H1 (cell line): ENCODE data around the gene ENPP4. TPM values are rescaled to one million over a fixed set of nuclear protein-coding genes. Genes with fewer than 3 reads are reported as not detected.

Experiments used
- CHD7 ChIP-seq: fragments of 300-600 bp; sonication (generic); IDR thresholded peaks from 2 replicates; pipeline ENCODE4 v1.7.1; 2012; ENCODE audit warnings: low read length, moderate library complexity, mild to moderate bottlenecking, inconsistent platforms; ENCODE audit not compliant: insufficient replicate concordance
- CTBP2 ChIP-seq: IDR thresholded peaks from 2 replicates; pipeline ENCODE4 v1.7.0; 2011; ENCODE audit warnings: borderline replicate concordance, mild to moderate bottlenecking, moderate library complexity, mixed read lengths, low read length; ENCODE audit not compliant: insufficient read depth, insufficient read length
- EGR1 ChIP-seq: IDR thresholded peaks from 2 replicates; pipeline ENCODE4 v1.6.1; 2011; ENCODE audit warnings: low read depth, low read length, borderline replicate concordance
- FOSL1 ChIP-seq: IDR thresholded peaks from 2 replicates; pipeline ENCODE4 v1.6.1; 2011; ENCODE audit warnings: mild to moderate bottlenecking, low read depth, low read length, moderate library complexity; ENCODE audit not compliant: insufficient read depth
- GABPA ChIP-seq: IDR thresholded peaks from 2 replicates; pipeline ENCODE4 v1.6.1; 2011; ENCODE audit warnings: mild to moderate bottlenecking, low read length, moderate library complexity, borderline replicate concordance; ENCODE audit not compliant: insufficient read depth
- NRF1 ChIP-seq: IDR thresholded peaks from 2 replicates; pipeline ENCODE4 v1.6.1; 2011; ENCODE audit warnings: mild to moderate bottlenecking, low read depth, low read length, improper control_type of control experiment
- POLR2AphosphoS5 ChIP-seq: IDR thresholded peaks from 2 replicates; pipeline ENCODE4 v1.6.1; 2011; ENCODE audit warnings: low read depth, low read length
- POU5F1 ChIP-seq: IDR thresholded peaks from 2 replicates; pipeline ENCODE4 v1.6.1; 2011; ENCODE audit warnings: low read depth, mild to moderate bottlenecking, low read length, moderate library complexity
- SP1 ChIP-seq: IDR thresholded peaks from 2 replicates; pipeline ENCODE4 v1.6.1; 2011; ENCODE audit warnings: low read depth, low read length
- TBP ChIP-seq: IDR thresholded peaks from 2 replicates; pipeline ENCODE4 v1.6.1; 2011; ENCODE audit warnings: low read depth, low read length, improper control_type of control experiment
- polyA plus RNA-seq, 7 experiments: library from polyadenylated mRNA; depleted of rRNA in 3 of 7; stranded (reverse) in 5 of 7; unstranded in 2 of 7; fragments of >200 nt in 5 of 7; fragments of 200-250 nt in 2 of 7; gene quantifications; 1 replicate in 5 of 7; 2 replicates in 1 of 7; 4 replicates in 1 of 7; pipeline versions ENCODE4 v1.2.1 to v1.2.3, GENCODE V29; 2011 to 2013; ENCODE audit warnings: missing spikeins in 2 of 7, mixed read lengths in 2 of 7
- total RNA-seq: library from RNA; stranded (reverse); fragmentation: NEBNext Ultra II Directional; extraction: Animal tissue kit (Norgen Biotek cat#: 25700); gene quantifications from 2 replicates; pipeline ENCODE4 v1.2.1, GENCODE V29; 2021

The ENPP4 gene
- total and polyA plus RNA-seq, 2 of the 8 experiments (the other 6 are each of a cell fraction or from before 2014, with no cell fraction given) = 2.0 to 4.4 TPM

DNA sequence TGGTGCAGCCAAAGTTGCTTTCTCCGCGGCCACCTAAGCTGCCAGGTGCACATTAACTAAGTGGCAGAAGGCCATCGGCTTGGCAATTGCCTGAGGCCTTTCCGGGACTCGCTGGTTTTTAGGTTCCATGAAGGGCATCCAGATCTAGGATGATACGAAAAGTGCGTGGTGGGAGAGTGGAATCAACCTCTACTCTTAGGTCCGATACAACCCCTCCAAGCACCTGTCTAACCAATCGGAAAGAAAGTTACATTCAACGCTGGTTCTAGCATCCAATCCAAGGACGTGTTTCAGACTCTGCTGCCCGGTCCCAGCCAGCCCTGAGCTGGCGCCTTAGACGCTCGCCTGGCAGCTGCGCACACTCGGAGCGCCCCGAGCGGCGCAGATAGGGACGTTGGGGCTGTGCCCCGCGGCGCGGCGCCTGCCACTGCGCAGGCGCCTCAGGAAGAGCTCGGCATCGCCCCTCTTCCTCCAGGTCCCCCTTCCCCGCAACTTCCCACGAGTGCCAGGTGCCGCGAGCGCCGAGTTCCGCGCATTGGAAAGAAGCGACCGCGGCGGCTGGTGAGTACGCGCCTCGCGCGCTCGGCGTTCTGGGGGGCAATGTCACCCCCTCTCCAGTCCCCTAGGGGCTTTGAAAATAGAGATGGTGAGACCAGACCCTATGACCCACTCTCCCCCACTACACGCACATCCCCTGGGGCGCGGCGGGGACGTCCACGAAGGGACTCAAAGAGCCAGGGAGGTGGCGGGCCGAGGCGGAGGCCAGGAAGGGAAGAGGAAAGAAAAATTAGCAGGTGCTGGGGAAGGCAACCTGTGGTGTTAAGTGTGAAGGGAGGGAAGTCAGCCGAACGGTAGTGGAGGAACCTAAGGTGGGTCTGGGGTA, at the start of gene ENPP4 (continued):
- TF ChIP-seq TBP = no peak
- TF ChIP-seq SP1 = peak; percentile 95
- TF ChIP-seq FOSL1 = 0 out of 2 replicates have a peak, but pooled peaks have one; percentile 47
- no peak for TF ChIP-seq GABPA
- no peak for TF ChIP-seq POLR2AphosphoS5
- TF ChIP-seq CTBP2 = no peak
- TF ChIP-seq CHD7 = no peak
- peak; percentile 65 for TF ChIP-seq NRF1
- no peak for TF ChIP-seq POU5F1
- TF ChIP-seq EGR1 = no peak
